LNCAP (cell line): ENCODE results near the gene RGPD5.
"Not testable (repeated sequence)": the region's sequence is repeated elsewhere in the genome, so short reads cannot be mapped to it uniquely, and the experiment has no call there.

Source experiments
- TF ChIP-seq, protein P1 (sequence below): fragments of 450-650 bp; IDR thresholded peaks from 2 replicates; pipeline ENCODE4 v1.5.1; 2017; ENCODE audit warnings: mild to moderate bottlenecking

The RGPD5 gene

DNA sequence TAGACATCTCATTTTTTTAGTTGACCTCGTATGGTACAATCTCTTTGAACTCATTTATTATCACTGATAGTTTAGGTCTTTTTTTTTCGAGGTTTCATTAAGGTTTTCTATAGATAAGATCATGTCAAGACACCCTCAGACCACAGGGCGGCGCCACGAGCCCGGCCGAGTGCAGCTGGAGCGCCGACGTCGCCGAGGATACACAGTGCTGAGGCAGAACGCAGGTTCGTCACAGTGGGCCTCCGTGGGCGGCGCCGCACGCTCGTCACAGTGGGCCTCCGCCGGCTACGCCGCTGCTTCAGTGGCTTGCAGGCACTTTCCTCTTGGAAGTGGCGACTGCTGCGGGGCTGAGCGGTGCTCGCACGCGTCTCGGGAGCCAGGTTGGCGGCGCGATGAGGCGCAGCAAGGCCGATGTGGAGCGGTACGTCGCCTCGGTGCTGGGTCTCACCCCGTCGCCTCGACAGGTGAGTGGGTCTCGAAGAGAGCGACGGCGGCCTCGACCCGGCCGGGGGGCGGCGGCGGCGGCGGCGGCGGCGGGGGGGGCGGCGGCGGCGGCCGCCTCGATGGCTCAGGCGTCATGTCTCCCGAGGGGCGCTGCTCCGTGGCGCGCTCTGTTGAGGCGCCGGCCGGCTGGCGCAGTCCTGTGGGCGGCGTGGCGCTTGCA is at the start of gene RGPD5:
Gene RGPD5, plus strand, starts transcription at position 232 of the 664 bp plus-strand sequence. Its CDS starts 161 bp downstream, at position 393.
- TF ChIP-seq, protein P1, sequence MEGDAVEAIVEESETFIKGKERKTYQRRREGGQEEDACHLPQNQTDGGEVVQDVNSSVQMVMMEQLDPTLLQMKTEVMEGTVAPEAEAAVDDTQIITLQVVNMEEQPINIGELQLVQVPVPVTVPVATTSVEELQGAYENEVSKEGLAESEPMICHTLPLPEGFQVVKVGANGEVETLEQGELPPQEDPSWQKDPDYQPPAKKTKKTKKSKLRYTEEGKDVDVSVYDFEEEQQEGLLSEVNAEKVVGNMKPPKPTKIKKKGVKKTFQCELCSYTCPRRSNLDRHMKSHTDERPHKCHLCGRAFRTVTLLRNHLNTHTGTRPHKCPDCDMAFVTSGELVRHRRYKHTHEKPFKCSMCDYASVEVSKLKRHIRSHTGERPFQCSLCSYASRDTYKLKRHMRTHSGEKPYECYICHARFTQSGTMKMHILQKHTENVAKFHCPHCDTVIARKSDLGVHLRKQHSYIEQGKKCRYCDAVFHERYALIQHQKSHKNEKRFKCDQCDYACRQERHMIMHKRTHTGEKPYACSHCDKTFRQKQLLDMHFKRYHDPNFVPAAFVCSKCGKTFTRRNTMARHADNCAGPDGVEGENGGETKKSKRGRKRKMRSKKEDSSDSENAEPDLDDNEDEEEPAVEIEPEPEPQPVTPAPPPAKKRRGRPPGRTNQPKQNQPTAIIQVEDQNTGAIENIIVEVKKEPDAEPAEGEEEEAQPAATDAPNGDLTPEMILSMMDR = not testable (repeated sequence)

DNA sequence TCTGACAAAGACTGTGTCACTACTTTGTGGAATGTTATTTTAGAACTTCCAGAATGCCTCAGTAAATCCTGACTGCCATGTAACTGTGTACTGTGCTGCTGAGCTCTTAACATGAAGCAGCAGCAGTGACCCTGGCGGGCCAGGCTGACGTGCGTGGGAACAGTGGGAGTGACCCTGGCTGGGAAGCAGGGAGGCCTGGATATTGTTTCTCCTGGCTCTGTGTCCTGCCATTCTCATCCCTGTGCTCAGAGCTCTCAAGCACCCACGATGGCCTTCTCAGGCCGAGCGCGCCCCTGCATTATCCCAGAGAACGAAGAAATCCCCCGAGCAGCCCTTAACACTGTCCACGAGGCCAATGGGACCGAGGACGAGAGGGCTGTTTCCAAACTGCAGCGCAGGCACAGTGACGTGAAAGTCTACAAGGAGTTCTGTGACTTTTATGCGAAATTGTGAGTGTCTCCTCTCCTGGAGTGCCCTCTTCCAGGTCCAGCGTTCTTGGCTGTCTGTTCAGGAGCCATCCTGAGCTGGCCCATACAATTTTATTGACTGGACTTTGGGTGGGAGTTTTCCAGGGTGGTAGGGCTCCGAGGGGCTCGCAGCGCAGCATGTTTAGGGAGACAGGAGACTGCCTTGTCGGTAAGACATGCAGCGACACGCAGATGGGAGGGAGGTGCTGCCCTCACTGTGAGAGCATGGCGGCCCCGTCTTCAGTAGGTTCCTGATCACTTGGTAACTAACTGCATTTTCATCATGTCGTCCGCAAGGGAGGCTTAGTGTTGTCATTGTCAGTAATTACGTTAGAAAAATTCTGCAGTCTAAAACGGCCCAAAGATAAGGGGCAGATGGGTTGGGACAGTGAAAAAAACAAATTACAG is 104.6 kb downstream of the RGPD5 start, which contains the start of gene LIMS3:
Gene LIMS3, plus strand, starts transcription at position 227 of the 875 bp plus-strand sequence. Its CDS starts 41 bp downstream, at position 268.
- TF ChIP-seq, protein P1 = not testable (repeated sequence)
